ENCODE results near the gene SIPA1L3. TPM values are rescaled to one million over a fixed set of nuclear protein-coding genes. Genes with fewer than 3 reads are reported as not detected.

The SIPA1L3 gene
- total RNA-seq, 1 donor = 28.9 TPM

DNA sequence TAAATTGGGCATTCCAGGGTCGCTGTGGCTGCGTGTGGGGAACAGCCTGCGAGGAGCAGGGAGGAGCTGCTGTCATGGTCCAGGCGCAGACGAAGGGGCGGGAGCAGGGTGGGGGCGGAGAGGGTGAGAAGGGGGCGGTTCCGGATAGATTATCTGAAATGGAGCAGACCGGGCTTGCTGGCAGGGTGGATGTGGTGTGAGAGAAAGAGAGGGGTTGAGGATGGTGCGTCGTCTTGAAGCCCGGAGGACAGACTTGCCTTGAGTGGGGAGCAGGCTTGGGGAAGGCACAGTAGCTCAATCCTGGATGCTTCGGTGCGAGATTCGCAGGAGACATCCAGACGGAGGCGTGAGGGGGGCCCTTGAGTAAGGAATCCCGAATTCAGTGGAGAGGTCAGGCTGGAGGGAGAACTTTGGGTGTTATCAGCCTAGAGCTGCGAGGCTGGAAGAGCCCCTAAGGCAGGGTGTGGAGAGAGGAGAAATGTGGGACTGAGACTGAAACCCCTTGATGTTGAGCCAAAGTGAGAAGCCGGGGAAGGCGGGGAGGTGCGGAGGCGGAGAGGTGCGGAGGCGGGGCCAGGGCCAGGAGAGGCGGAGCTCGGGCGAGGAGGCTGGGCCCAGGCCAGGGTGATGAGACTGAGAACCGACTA is 276.4 kb downstream of the SIPA1L3 start:
- H3K4me3 ChIP-seq (ENCODE audit: low read depth, low read length) = peak overlapping the region; percentile 48

DNA sequence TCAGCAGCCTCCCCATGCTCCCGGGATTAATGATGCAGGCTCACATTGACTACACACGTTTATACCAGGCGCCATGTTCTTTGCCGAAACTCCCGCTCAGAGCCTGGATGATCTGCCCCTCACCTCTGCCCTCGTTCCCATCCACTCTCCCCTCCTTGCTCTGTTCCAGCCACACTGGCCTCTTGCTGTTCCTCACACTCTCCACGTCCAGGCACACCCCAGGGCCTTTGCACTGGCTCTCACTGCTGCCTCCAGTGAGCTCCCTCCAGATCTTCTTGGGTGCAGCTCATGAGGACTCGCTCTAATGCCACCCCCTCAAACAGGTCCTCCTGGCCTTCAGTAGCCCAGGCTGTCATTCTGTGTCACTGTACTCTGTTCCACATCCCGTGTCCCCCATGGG is 277.8 kb downstream of the SIPA1L3 start:
- TF ChIP-seq, protein P1, sequence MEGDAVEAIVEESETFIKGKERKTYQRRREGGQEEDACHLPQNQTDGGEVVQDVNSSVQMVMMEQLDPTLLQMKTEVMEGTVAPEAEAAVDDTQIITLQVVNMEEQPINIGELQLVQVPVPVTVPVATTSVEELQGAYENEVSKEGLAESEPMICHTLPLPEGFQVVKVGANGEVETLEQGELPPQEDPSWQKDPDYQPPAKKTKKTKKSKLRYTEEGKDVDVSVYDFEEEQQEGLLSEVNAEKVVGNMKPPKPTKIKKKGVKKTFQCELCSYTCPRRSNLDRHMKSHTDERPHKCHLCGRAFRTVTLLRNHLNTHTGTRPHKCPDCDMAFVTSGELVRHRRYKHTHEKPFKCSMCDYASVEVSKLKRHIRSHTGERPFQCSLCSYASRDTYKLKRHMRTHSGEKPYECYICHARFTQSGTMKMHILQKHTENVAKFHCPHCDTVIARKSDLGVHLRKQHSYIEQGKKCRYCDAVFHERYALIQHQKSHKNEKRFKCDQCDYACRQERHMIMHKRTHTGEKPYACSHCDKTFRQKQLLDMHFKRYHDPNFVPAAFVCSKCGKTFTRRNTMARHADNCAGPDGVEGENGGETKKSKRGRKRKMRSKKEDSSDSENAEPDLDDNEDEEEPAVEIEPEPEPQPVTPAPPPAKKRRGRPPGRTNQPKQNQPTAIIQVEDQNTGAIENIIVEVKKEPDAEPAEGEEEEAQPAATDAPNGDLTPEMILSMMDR (IDR thresholded peaks at IDR 0.05; ENCODE audit: insufficient read depth, low read length) = no peak
- no peak overlapping the region for H3K4me3 ChIP-seq (ENCODE audit: low read depth, low read length)
- no peak for DNase-seq (ENCODE audit: low read depth)

More for the DNA sequence above, 276.4 kb downstream of the SIPA1L3 start:
- TF ChIP-seq, protein P1 (IDR thresholded peaks at IDR 0.05; ENCODE audit: insufficient read depth, low read length) = no peak
- peak; percentile 20 for DNase-seq (ENCODE audit: low read depth)

DNA sequence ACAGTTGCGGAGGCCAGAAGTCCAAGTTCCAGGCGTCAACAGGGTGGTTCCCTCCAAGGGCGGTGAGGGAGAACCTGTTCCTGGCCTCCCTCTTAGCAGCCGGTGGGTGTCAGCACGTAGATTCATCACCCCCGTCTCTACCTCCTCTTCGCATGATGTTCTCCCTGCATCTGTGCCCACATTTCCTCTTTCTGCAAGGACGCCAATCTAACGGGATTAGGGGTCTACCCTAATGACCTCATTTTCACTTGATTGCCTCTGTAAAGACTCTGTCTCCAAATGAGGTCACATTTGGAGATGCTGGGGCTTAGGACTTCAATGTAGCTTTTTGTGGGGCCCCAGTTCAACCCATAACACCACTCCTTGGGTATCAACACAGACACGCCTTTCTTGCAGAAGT is 278.6 kb downstream of the SIPA1L3 start:
- H3K4me3 ChIP-seq (ENCODE audit: low read depth, low read length) = no peak overlapping the region
- no peak for DNase-seq (ENCODE audit: low read depth)
- TF ChIP-seq, protein P1 (IDR thresholded peaks at IDR 0.05; ENCODE audit: insufficient read depth, low read length) = no peak

DNA sequence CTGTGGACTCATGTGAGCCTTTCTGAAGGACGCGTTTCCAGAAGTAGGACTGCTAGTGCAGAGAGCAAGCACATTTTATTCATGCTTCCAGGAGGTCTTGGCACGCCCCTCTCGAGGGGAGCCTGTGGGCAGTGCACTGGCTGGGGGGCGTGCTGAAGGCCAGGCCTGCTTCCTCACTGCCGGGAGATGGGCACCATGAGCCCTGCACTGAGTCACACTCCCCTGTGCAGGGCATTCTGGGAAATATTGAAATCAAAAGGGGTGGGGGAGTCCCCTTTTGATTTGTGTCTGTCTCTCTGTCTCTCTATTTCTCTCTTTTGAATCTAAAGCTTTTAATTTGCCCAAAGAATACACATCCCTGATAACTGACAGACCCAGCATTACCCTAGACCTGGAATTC is 283.1 kb downstream of the SIPA1L3 start:
- no peak overlapping the region for H3K4me3 ChIP-seq (ENCODE audit: low read depth, low read length)
- no peak for DNase-seq (ENCODE audit: low read depth)
- TF ChIP-seq, protein P1 (IDR thresholded peaks at IDR 0.05; ENCODE audit: insufficient read depth, low read length) = no peak

DNA sequence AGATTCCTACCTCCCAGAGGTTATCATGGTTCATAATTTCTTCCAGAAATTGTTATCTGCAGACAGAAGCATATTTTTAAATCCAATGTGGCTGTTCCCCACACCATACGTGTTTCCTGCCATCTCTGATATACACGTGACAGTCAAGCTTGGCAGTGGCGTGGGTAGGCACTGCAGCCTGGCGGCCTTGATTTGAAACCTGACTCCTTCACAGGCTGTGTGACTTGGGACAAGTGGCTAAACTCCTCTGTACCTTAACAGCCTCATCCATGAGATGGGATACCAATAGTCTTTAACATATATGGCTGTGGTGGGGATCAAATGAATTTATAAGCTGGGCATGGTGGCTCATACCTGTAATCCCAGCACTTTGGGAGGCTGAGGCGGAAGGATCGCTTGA is 283.8 kb downstream of the SIPA1L3 start:
- DNase-seq (ENCODE audit: low read depth) = no peak
- TF ChIP-seq, protein P1 (IDR thresholded peaks at IDR 0.05; ENCODE audit: insufficient read depth, low read length) = no peak
- no peak overlapping the region for H3K4me3 ChIP-seq (ENCODE audit: low read depth, low read length)

DNA sequence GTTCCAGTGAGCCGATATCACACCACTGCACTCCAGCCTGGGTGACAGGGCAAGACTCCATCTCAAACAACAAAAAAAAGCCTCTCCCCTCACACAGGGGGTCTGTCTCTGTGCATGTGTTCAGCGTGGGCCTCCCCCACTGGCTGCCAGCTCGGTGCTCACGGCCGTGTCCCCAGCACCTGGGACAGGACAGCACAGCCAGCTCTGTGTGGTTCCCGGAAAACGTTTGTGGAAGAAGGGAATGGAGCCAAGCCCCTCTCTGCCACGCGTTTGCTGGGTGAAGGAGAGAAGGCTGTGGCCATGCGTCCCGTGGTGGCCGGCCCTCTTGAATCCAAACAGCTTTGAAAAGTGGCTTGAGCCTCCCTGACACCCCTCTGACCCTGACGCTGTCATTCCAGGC is 284.7 kb downstream of the SIPA1L3 start:
- no peak overlapping the region for H3K4me3 ChIP-seq (ENCODE audit: low read depth, low read length)
- no peak for DNase-seq (ENCODE audit: low read depth)
- TF ChIP-seq, protein P1 (IDR thresholded peaks at IDR 0.05; ENCODE audit: insufficient read depth, low read length) = no peak

DNA sequence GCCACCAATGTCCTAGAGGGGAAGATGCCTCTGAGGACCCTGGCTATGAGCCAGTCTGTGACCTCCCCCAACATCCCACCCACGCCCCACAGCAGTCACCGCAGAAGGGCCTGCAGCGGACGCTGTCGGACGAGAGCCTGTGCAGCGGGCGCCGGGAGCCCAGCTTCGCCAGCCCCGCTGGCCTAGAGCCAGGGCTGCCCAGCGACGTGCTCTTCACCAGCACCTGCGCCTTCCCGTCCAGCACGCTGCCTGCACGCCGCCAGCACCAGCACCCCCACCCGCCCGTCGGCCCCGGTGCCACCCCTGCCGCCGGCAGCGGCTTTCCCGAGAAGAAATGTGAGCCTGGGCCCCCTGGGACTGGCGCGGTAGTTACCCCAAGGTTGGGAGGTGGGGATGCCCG is 286.4 kb downstream of the SIPA1L3 start:
- DNase-seq (ENCODE audit: low read depth) = no peak
- H3K4me3 ChIP-seq (ENCODE audit: low read depth, low read length) = no peak overlapping the region

More for the DNA sequence above, 286.4 kb downstream of the SIPA1L3 start:
- TF ChIP-seq, protein P1 (IDR thresholded peaks at IDR 0.05; ENCODE audit: insufficient read depth, low read length) = no peak

All from fibroblast of the aortic adventitia (primary cell).